PC-3 (cell line): ENCODE measurements around the gene MSI2.

Experiments
- CTCF ChIP-seq: fragments of 300-600 bp; sonication (generic); conservative IDR thresholded peaks from 2 replicates; pipeline ENCODE4 v1.5.1; 2017; ENCODE audit warnings: antibody characterized with exemption, low read depth, mild to moderate bottlenecking, low read length
- EZH2 ChIP-seq: fragments of 300-600 bp; sonication (generic); IDR thresholded peaks from one replicate; pipeline ENCODE4 v1.6.1; 2017; ENCODE audit warnings: antibody characterized with exemption, mild to moderate bottlenecking, low read length; ENCODE audit not compliant: unreplicated experiment
- EZH2phosphoT487 ChIP-seq: fragments of 300-600 bp; sonication (generic); IDR thresholded peaks from 2 replicates; pipeline ENCODE4 v1.6.1; 2018; ENCODE audit warnings: mild to moderate bottlenecking, antibody characterized with exemption, low read length, borderline replicate concordance

GRCh38 chr17:57677858-57678257 lies 421.5 kb downstream of the MSI2 start:
- TF ChIP-seq CTCF (no peak), EZH2 (no peak), EZH2phosphoT487 (no peak)
